GM19351 (cell line): Measurements from ENCODE around the gene GCNT3.

Experiments
- ATAC-seq: cut with Tn5 transposase; IDR thresholded peaks from one replicate; pipeline ENCODE4 v1.9.1; 2021; ENCODE audit warnings: mild to moderate bottlenecking, moderate library complexity; ENCODE audit not compliant: unreplicated experiment

GCNT3 gene

GRCh38 chr15:59611276-59612260 is at the start of gene GCNT3:
TSS of gene GCNT3 (plus strand) at chr15:59611783. CDS start at chr15:59618239, 6,456 bp downstream.
- no peak for ATAC-seq

- no peak for ATAC-seq
Measured at GRCh38 chr15:59562448-59563186, 49.0 kb upstream of the GCNT3 start.

GRCh38 chr15:59565299-59565698 is 46.3 kb upstream of the GCNT3 start:
- ATAC-seq = no peak

- no peak for ATAC-seq
Measured at GRCh38 chr15:59567324-59567723, 44.3 kb upstream of the GCNT3 start.

- ATAC-seq = no peak
Measured at GRCh38 chr15:59569477-59569876, 42.1 kb upstream of the GCNT3 start.

- ATAC-seq = no peak
Measured at GRCh38 chr15:59570315-59570714, 41.3 kb upstream of the GCNT3 start.

- ATAC-seq = no peak
Measured at GRCh38 chr15:59571606-59572005, 40.0 kb upstream of the GCNT3 start.

- no peak for ATAC-seq
Measured at GRCh38 chr15:59583088-59583487, 28.5 kb upstream of the GCNT3 start.

- no peak for ATAC-seq
Measured at GRCh38 chr15:59587085-59587826, 24.3 kb upstream of the GCNT3 start.

GRCh38 chr15:59590027-59590426 is 21.6 kb upstream of the GCNT3 start:
- peak; percentile 62 for ATAC-seq

- no peak for ATAC-seq
Measured at GRCh38 chr15:59591356-59591755, 20.2 kb upstream of the GCNT3 start.

- ATAC-seq = no peak
Measured at GRCh38 chr15:59594493-59594942, 17.1 kb upstream of the GCNT3 start.

GRCh38 chr15:59594991-59595390 is 16.6 kb upstream of the GCNT3 start:
- no peak for ATAC-seq

GRCh38 chr15:59595434-59595915 is 16.1 kb upstream of the GCNT3 start:
- ATAC-seq = no peak

- no peak for ATAC-seq
Measured at GRCh38 chr15:59596640-59597039, 14.9 kb upstream of the GCNT3 start.

- no peak for ATAC-seq
Measured at GRCh38 chr15:59598461-59598860, 13.1 kb upstream of the GCNT3 start.

- no peak for ATAC-seq
Measured at GRCh38 chr15:59605994-59606393, 5.6 kb upstream of the GCNT3 start.

- ATAC-seq = no peak
Measured at GRCh38 chr15:59609730-59610712, 1.6 kb upstream of the GCNT3 start.

- ATAC-seq = no peak
Measured at GRCh38 chr15:59614153-59614552, 2.6 kb downstream of the GCNT3 start.

GRCh38 chr15:59615661-59616060 is 4.1 kb downstream of the GCNT3 start:
- ATAC-seq = no peak
